Activated naive CD4-positive, alpha-beta T cell treated with anti-CD3 and anti-CD28 coated beads, Interleukin-2, amount 50 U/mL, for 16 hours (primary cell): ENCODE results near the gene TUT7.
"Not testable (repeated sequence)": the region's sequence is repeated elsewhere in the genome, so short reads cannot be mapped to it uniquely, and the experiment has no call there.

Source experiments
- DNase-seq: peaks from one replicate; pipeline ENCODE4 v3.0.0-alpha.2; 2020

TUT7 gene, protein sequence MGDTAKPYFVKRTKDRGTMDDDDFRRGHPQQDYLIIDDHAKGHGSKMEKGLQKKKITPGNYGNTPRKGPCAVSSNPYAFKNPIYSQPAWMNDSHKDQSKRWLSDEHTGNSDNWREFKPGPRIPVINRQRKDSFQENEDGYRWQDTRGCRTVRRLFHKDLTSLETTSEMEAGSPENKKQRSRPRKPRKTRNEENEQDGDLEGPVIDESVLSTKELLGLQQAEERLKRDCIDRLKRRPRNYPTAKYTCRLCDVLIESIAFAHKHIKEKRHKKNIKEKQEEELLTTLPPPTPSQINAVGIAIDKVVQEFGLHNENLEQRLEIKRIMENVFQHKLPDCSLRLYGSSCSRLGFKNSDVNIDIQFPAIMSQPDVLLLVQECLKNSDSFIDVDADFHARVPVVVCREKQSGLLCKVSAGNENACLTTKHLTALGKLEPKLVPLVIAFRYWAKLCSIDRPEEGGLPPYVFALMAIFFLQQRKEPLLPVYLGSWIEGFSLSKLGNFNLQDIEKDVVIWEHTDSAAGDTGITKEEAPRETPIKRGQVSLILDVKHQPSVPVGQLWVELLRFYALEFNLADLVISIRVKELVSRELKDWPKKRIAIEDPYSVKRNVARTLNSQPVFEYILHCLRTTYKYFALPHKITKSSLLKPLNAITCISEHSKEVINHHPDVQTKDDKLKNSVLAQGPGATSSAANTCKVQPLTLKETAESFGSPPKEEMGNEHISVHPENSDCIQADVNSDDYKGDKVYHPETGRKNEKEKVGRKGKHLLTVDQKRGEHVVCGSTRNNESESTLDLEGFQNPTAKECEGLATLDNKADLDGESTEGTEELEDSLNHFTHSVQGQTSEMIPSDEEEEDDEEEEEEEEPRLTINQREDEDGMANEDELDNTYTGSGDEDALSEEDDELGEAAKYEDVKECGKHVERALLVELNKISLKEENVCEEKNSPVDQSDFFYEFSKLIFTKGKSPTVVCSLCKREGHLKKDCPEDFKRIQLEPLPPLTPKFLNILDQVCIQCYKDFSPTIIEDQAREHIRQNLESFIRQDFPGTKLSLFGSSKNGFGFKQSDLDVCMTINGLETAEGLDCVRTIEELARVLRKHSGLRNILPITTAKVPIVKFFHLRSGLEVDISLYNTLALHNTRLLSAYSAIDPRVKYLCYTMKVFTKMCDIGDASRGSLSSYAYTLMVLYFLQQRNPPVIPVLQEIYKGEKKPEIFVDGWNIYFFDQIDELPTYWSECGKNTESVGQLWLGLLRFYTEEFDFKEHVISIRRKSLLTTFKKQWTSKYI (N-terminal part only)

DNA sequence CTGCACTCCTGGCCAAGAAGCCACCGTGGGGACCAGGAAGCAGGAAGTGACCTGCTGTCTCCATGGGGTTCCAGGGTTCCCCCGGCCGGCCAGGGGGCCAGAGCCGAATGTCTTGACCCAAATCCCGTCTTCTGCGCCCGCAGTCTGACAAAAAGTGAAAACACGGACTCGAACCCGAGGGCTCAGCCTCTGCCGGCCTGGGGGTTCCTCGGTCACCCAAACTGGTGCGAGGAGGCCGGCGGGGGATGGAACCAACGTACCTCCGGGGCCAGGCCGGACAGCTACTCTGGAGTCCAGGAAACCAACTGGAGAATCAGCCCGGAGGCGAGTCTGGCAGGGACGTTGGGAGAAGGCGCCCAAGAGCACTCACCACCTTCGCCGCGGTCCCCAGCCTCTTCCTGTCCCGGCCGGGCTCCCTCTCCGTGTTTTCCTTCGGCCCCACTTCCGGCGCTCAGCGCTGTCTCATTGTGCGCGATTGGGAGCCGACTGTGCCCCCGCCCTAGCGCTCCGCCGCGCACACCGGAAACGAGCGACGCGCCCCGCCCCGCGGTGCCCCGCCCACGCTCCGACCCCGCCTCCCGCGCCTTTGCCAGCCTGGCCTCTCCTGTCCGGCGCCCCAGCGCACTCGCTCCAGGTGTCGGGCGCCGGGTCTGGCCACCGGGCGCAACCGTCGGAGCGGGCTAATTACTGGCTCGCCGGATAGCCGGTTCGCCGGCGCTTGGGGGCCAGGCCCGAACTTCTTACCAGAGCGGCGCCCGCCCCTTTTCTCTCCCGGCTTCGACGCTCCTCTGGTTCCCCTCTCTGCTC lies at the start of gene TUT7:
TSS of gene TUT7 (minus strand) at position 400 of the 807 bp plus-strand sequence. CDS start 1,211 bp downstream, outside the sequence.
- DNase-seq: peak; percentile 93

- no peak for DNase-seq
Observed at GRCh38 chr9:86402591-86402990, 48.4 kb upstream of the TUT7 start.

GRCh38 chr9:86396412-86396811 lies 42.2 kb upstream of the TUT7 start:
- DNase-seq: no peak

DNA sequence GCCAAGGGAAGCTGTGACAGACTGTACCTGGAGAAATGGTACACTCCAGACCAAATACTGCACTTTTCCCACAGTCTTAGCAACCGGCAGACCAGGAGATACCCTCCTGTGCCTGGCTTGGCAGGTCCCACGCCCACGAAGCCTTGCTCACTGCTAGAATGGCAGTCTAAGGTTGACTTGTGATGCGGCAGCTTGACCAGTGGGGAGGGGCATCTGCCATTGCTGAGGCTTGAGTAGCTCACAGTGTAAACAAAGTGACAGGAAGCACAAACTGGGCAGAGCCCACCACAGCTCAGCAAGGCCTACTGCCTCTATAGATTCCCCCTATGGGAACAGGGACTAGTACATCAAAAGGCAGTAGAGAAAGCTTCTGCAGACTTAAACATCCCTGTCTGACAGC lies 36.0 kb upstream of the TUT7 start:
- DNase-seq: not testable (repeated sequence)

- no peak for DNase-seq
Observed at GRCh38 chr9:86389628-86390027, 35.4 kb upstream of the TUT7 start.

DNA sequence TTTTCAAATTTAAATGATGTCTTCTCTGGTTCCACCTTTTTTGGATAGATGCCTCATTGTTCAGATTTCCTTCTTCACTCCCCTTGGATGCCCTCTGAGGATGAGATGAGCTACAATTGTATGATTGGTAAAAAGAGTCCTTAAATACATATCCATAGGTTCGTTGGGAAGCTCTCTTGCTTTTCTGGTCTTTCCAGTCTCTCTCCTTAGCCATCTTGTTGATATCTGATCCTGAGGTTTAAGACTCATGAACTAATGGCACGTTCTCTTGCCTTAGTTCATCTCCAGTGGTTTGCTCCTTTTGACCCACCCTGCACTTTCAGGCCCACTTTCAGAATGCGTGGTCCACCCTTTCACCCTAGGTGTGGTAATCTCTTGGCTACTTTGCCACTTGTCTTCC lies 33.2 kb upstream of the TUT7 start:
- DNase-seq: no peak

- not testable (repeated sequence) for DNase-seq
Observed at GRCh38 chr9:86383000-86383399, 28.8 kb upstream of the TUT7 start.

GRCh38 chr9:86376016-86376415 lies 21.8 kb upstream of the TUT7 start:
- no peak for DNase-seq

DNA sequence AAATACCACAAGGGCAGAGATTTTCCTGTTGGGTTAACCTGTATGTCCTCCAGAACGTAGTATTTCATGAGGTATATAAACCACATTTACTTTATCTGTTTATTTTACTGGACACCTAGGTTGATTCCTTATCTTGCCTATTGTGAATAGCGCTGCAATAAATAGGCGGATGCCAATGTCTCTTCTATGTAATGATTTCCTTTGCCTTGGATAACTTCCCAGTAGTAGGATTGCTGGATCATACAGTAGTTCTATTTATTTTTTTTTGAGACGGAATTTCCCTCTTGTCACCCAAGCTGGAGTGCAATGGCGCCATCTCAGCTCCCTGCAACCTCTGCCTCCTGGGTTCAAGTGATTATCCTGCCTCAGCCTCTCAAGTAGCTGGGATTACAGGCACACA lies 15.6 kb upstream of the TUT7 start:
- no peak for DNase-seq

DNA sequence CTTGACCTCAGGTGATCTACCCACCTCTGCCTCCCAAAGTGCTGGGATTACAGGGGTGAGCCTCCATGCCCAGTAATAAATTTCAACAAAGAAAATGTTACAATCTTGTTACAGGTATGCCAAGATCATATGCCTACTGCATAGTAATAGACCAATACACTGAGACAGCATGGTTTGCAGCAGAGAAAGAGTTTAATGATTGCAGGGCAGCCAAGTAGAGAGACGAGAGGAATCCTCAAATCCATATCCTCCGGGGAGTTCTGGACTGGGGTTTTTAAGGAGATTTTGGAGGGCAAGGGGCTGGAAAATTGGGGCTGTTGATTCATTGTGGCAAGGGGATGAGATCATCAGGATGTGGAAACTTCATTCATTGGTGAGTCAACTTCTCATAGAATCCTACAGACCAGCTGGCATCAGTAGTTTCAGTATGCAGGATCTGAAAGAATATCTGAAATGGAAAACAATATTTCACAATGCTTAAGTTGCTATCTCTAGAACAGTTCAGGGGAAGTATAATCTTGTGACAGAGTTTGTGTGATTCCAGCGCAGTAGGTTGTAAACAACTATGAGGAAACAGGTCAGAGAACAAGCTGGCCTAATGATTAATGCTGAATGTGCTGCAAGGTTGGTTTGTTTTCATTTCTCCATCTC lies 14.8 kb upstream of the TUT7 start:
- DNase-seq: no peak

GRCh38 chr9:86361176-86361575 lies 7.0 kb upstream of the TUT7 start:
- DNase-seq: no peak

DNA sequence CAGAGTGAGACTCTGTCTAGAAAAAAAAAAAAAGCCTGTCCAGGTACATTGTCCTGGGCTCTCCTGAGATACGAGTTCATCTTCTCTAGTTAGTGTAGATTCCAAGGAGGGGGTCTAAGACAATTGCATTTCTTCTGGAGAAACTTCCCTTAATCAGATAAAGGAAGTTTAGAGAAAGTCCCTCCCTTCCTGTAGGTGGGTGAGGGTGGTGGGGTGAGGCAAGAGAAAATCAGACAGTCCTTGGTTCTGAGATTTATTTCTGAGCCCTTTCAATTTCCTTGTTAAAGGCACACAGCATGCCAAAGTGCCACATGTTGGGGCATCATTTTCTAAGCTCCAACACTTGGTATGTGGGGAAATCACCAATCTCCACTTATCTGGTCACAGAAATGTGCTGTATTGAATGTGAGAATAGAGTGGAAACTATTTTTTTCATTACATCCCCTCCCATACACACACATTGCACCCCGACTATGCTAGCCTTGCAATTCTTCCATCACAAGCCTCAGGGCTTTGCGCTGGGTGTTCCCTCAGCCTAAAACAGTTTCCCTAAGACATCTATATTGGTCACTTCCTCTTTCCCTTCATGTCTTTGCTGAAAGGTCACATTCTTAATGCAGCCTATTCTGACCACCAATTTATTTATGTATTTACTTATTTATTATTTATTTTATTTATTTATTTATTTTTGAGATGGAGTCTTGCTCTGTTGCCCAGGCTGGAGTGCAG lies 5.1 kb upstream of the TUT7 start:
- DNase-seq: no peak

DNA sequence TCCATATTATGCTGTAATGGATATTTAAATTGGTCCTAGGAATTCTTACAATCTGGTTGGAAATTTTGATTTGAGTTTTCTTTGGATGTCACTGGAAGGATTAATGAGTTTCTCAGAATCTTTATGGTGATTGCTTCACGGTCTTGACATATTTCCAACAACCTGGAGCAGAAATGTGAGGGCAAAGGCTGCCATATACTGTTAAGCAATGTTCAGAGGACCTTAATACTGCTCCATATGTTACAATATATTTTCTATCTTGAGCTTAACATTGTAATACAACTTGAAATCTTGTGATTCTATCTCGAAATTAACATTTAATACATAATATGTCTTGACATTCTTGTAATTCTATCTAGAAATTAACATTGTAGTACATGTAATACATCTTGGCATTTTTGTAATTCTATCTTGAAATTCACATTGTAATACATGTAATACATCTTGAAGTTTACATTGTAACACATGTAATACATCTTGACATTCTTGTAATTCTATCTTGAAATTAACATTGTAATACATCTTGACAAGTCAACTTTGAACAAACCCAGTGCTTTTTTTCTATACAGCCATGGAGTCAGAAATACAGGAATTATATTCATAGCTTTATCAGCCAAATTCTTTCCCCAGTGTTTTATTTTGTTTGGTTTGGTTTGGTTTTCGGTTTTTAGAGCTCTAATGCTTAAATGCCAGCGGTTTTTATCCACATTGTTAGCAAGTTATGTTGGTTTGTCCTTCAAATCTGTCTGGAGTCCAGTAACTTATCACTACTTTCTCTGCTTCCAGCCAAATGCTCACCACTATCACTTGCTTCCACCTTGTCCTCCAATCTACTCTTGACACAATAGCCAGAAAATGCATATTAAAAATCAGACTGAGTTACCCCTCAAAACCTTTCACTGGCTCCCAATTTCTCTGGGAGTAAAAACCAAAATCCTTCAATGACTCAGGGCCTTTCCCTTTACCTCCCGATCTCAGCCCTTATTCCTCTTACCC lies 3.0 kb upstream of the TUT7 start:
- DNase-seq: no peak

- DNase-seq: no peak
Observed at GRCh38 chr9:86355814-86356213, 1.6 kb upstream of the TUT7 start.

GRCh38 chr9:86354818-86355309 lies 654 bp upstream of the TUT7 start:
- DNase-seq: no peak

DNA sequence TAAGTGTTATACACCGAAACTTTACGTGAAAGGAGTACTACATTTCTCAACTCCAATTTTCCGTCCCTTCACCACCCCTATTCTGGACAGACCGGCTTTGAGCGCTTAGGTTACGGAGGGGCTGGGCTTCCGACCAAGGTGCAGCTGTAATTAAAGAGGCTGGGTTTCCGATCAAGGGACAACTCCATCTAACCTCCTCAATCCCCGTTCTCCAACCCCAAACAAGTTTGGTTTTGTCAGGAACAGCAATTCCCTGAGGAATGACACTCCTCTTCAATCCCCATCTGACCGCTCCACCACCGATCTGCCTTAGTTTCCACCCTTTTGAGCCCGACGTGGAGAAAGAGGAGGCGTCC lies 577 bp downstream of the TUT7 start:
- DNase-seq: peak; percentile 13

DNA sequence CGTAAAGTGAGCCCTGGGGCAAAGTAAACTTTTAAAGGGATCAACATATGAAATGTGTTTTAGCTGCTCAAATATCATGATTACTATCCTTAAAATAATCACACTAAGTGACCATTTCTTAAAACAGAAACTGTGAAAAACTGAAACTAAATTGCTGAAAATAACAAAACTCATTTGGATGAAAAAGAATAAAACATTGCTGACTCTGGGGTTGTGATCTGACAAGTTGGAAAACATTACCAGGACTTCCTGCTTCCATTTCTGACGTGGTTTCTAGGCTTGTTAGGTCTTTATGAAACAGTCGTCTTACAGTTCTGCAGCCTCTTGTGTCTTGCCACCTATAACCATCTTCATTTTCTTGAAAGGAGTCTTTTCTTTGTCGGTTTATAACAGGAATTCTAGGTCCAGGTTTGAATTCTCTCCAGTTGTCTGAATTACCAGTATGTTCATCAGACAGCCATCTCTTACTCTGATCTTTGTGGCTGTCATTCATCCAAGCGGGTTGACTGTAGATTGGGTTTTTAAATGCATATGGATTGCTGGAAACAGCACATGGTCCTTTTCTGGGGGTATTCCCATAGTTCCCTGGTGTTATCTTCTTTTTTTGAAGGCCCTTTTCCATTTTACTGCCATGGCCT lies 1.7 kb downstream of the TUT7 start:
- DNase-seq: no peak

GRCh38 chr9:86351880-86352279 lies 2.3 kb downstream of the TUT7 start:
- DNase-seq: no peak
